Lower lobe of right lung (tissue), 2 donors: ENCODE measurements around the gene GPR176. TPM values are rescaled to one million over a fixed set of nuclear protein-coding genes. Genes with fewer than 3 reads are reported as not detected.

Experiments used
- ATAC-seq, 2 donors: fragments of 200-7000 bp; cut with Tn5 transposase; one replicate each; pipeline ENCODE4 v1.9.1; 2020 to 2022; ENCODE audit warnings: mild to moderate bottlenecking in 2 of 2, moderate library complexity in 2 of 2
- DNase-seq: peaks from one replicate; pipeline ENCODE4 v3.0.0-alpha.2; 2020
- H3K27ac ChIP-seq: fragments of 200-600 bp; one replicate; pipeline ENCODE4 v1.8.0; 2022
- H3K27me3 ChIP-seq: fragments of 200-600 bp; one replicate; pipeline ENCODE4 v1.8.0; 2022; ENCODE audit warnings: low read depth
- H3K36me3 ChIP-seq: fragments of 200-600 bp; one replicate; pipeline ENCODE4 v1.8.0; 2022; ENCODE audit warnings: mild to moderate bottlenecking
- H3K4me1 ChIP-seq: fragments of 200-600 bp; one replicate; pipeline ENCODE4 v1.8.0; 2022
- H3K4me3 ChIP-seq: fragments of 200-600 bp; one replicate; pipeline ENCODE4 v1.8.0; 2022; ENCODE audit warnings: mild to moderate bottlenecking
- H3K9me3 ChIP-seq: fragments of 200-600 bp; one replicate; pipeline ENCODE4 v1.8.0; 2022
- intact Hi-C: fragments of 100-400 bp; cut with DNase I; formaldehyde crosslinking; loops from one replicate; pipeline ENCODE4 v1.11.0; 2022
- total RNA-seq: library from RNA; stranded (reverse); fragmentation: NEBNext Ultra II Directional; extraction: Animal tissue kit (Norgen Biotek cat#: 25700); gene quantifications from one replicate; pipeline ENCODE4 v1.2.1, GENCODE V29; 2021
- TF ChIP-seq, protein P1 (sequence below): fragments of 200-600 bp; IDR thresholded peaks from one replicate; pipeline ENCODE4 v1.8.0; 2022; ENCODE audit warnings: antibody characterized with exemption, mild to moderate bottlenecking
- donor health status: DM: no; HTN: yes; CAD: no; lungs with severe emphysema.

The GPR176 gene
- total RNA-seq, 1 donor from 2014 or later: 2.4 TPM

GRCh38 chr15:39852250-39852649 lies 67.8 kb downstream of the GPR176 start:
- ATAC-seq: peak in 1 of 2 donors; percentile 48
- Histone ChIP-seq H3K27me3 (no peaks in the 10 kb centered on the region), H3K27ac (no peak overlapping the region), H3K4me3 (no peak overlapping the region), H3K9me3 (no peaks in the 10 kb centered on the region), H3K36me3 (no peaks in the 10 kb centered on the region), H3K4me1 (no peaks in the 10 kb centered on the region)
- intact Hi-C loops: no loop called here
- no peak for DNase-seq
- TF ChIP-seq, protein P1, sequence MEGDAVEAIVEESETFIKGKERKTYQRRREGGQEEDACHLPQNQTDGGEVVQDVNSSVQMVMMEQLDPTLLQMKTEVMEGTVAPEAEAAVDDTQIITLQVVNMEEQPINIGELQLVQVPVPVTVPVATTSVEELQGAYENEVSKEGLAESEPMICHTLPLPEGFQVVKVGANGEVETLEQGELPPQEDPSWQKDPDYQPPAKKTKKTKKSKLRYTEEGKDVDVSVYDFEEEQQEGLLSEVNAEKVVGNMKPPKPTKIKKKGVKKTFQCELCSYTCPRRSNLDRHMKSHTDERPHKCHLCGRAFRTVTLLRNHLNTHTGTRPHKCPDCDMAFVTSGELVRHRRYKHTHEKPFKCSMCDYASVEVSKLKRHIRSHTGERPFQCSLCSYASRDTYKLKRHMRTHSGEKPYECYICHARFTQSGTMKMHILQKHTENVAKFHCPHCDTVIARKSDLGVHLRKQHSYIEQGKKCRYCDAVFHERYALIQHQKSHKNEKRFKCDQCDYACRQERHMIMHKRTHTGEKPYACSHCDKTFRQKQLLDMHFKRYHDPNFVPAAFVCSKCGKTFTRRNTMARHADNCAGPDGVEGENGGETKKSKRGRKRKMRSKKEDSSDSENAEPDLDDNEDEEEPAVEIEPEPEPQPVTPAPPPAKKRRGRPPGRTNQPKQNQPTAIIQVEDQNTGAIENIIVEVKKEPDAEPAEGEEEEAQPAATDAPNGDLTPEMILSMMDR: no peak

- ATAC-seq (no peak), DNase-seq (no peak)
- no peak overlapping the region for H3K4me3 ChIP-seq
- intact Hi-C loops: no loop called here
- no peaks in the 10 kb centered on the region for H3K4me1 ChIP-seq
- no peak overlapping the region for H3K27ac ChIP-seq
- TF ChIP-seq, protein P1: no peak
- no peaks in the 10 kb centered on the region for H3K27me3 ChIP-seq
- no peaks in the 10 kb centered on the region for H3K9me3 ChIP-seq
- no peaks in the 10 kb centered on the region for H3K36me3 ChIP-seq
Measured at GRCh38 chr15:39851500-39852092, 68.5 kb downstream of the GPR176 start.

GRCh38 chr15:39850436-39850835 lies 69.6 kb downstream of the GPR176 start:
- intact Hi-C loops: no loop called here
- no peaks in the 10 kb centered on the region for H3K27me3 ChIP-seq
- ATAC-seq: no peak

DNA sequence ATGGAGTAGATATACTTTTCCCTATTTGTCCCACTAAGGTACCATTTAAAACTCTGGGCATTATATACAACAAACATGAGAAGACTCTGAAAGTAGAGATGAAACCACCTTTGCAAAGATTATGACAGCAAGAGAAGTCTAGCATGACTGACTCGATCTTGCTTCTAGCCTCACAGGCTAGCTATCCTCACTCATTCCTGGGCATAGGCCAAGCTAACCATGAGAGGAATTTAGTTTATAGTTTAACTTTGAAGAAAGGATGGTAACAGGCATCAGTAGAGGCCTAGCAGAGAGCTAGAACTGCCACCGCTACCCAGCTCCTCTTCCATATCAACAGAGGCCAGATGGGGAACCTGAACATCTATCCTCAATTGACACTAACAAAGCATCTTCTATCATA lies 74.0 kb downstream of the GPR176 start:
- no peaks in the 10 kb centered on the region for H3K27me3 ChIP-seq
- DNase-seq (no peak), ATAC-seq (no peak)
- TF ChIP-seq, protein P1: no peak
- intact Hi-C loops: no loop called here
- no peak overlapping the region for H3K4me3 ChIP-seq
- H3K9me3 ChIP-seq: no peaks in the 10 kb centered on the region
- no peaks in the 10 kb centered on the region for H3K4me1 ChIP-seq
- no peaks in the 10 kb centered on the region for H3K36me3 ChIP-seq
- H3K27ac ChIP-seq: no peak overlapping the region

More at GRCh38 chr15:39850436-39850835, 69.6 kb downstream of the GPR176 start:
- no peaks in the 10 kb centered on the region for H3K9me3 ChIP-seq
- no peaks in the 10 kb centered on the region for H3K36me3 ChIP-seq
- TF ChIP-seq, protein P1: no peak
- no peaks in the 10 kb centered on the region for H3K4me1 ChIP-seq
- no peak for DNase-seq
- no peak overlapping the region for H3K27ac ChIP-seq
- no peak overlapping the region for H3K4me3 ChIP-seq

DNA sequence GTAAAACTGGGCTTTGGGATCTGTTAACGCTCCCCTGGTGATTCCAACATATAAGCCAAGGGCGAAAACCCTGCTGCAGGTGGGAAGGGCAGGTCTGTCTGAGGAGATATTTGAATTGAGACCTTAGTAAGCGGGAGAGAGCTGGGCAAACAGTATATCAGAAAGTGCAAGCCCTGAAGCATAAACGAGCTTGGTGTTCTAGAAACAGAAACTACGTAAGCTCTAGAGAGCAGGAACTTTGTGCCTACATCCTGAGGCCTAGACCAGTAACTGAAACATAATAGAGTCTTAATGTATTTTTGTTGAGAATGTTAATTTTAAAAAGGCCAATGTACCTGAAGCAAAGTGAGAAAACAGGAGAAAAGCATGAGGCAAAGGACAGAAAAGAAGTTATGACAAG lies 74.5 kb downstream of the GPR176 start:
- Histone ChIP-seq H3K4me3 (no peak overlapping the region), H3K36me3 (no peaks in the 10 kb centered on the region), H3K27ac (no peak overlapping the region), H3K4me1 (no peaks in the 10 kb centered on the region), H3K27me3 (no peaks in the 10 kb centered on the region), H3K9me3 (no peaks in the 10 kb centered on the region)
- TF ChIP-seq, protein P1: no peak
- DNase-seq: no peak
- intact Hi-C loops: no loop called here
- ATAC-seq: peak in 1 of 2 donors; percentile 54
